Stimulated activated CD4-positive, alpha-beta T cell treated with anti-CD3 and anti-CD28 coated beads, Interleukin-1b, Interleukin-23, amount 100 ng/mL, for 4 hours (primary cell): ENCODE data around the gene PARP6.
"Not testable (repeated sequence)": the region's sequence is repeated elsewhere in the genome, so short reads cannot be mapped to it uniquely, and the experiment has no call there.

Experiments
- DNase-seq, 2 donors: peaks; one replicate each; pipeline ENCODE4 v3.0.0-alpha.2; 2020; ENCODE audit warnings: low read depth in 2 of 2

Gene PARP6

DNA sequence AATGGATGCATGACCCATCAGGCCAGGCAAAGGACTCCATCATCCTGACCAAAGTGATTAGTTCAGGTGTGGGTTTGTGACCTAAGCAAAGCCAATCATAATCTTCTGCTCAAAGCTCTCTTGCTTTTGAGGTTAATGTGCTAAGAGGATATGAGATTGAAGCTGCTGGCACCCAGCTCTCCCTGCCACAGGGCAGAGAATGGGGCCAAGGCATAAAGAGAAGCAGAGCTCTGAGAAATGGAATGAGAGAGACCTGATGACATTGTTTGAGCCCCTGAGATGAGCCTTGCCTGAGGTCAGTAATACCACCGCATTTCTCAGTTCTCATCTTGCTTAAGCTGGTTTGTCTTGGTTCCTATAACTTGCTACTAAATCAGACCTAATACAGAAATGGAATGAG is 6.4 kb upstream of the PARP6 start:
- no peak for DNase-seq

DNA sequence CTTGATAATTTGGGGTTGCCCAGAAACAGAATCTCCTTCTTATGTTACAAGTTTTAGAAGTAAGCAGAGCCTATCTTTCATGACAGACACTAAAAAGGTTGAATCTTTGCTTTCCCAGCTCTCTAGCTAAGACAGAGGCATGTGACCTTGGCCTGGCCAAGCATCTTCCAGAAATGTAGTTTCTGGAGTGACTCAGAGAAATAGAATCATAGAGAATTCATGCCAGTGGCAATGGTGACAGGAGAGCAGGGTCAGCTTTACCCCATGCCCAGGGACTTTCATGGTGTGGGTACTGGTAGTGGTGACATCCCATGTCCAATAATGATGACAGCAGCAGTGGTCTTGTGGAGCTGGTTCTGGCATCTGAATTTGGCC is 4.0 kb upstream of the PARP6 start:
- DNase-seq, result no peak

DNA sequence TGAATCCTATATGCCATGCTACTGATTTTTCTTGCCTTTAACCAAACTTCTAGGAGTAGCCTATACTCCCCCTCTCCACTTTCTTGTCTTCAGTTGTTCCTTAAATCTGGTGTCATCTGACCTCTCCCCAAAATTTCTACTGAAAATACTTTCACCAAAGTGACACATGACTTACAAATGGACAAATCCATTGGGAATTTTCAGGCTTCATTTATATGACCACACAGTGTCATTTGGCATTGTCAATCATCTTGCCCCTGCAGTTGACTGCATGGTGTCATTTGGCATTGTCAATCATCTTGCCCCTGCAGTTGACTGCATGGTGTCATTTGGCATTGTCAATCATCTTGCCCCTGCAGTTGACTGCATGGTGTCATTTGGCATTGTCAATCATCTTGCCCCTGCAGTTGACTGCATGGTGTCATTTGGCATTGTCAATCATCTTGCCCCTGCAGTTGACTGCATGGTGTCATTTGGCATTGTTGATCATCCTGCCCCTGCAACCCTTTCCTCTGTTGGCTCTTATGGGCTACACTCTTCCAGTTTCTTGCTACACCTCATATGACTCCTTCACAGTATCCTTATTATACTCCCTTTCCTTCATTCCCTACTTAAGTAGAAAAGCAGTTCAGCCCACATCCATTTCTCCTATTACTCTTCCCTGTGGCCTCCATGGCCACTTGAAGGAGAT is 3.4 kb upstream of the PARP6 start:
- DNase-seq, result not testable (repeated sequence)

DNA sequence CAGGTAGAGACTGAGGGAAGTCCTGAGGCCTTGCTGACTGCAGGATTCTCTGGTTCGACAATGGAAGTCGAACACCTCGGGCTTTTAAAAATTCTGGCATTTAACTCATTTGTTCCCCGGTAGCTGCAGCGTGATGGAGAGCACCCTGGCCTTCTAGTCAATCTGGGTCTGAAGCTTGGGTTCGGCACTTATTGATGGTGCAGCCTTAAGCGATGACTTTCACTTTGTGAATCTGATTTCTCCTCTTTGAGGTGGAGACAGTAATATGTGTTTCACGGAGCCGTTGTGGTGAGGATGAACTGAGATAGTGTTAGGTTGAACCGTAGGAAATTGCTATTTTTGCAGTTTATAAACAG is 621 bp upstream of the PARP6 start:
- no peak for DNase-seq

DNA sequence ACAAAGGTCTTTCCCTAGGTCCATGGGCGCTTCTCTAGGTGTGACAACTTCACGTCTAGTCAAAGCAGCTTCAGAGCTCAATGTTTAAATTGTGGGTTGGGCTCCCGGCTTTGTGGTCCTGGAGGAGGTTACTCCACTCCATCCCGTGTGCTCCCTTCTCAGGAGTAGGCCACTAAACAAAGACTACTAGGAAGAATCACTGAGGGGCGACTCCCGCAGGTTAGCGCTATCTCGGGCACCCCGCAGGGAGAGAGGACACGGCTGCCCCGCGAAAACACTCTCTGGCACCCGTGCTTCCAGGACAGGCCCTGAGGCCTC is 500 bp downstream of the PARP6 start:
- no peak for DNase-seq

DNA sequence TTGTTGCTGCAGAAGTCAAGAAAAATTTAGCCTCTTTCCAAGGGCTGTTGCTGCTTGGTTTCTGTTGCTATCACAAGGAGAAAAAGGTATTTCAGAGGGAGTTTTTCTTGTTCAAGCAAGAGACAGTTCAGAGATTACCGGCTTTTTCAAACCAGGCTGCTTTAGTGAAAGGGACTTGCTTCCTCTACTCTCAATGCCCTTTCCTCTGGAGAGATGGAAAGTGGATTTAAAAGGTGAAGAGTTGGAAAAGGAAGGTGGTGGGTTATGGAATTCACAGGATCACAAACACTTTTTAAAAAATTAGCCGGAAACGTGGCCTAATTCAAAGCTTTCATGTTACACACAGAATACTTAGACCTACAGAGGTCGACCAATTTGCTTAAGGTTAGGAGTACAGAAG is 1.1 kb downstream of the PARP6 start:
- no peak for DNase-seq

DNA sequence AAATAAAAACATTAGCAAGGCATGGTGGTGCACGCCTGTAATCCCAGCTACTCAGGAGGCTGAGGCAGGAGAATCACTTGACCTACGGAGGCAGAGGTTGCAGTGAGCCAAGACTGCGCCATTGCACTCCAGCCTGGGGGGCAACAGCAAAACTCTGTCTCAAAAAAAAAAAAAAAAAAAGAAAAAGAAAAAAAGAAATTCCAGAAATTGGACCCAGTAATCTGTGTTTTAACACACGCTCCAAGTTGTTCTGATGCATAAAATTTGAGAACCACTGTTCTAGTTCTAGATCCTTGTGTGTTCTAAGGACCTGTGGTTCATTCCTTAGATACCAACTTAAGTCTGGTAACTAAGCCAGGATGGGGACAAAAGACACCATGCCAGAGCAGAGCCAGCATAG is 2.6 kb downstream of the PARP6 start:
- no peak for DNase-seq

DNA sequence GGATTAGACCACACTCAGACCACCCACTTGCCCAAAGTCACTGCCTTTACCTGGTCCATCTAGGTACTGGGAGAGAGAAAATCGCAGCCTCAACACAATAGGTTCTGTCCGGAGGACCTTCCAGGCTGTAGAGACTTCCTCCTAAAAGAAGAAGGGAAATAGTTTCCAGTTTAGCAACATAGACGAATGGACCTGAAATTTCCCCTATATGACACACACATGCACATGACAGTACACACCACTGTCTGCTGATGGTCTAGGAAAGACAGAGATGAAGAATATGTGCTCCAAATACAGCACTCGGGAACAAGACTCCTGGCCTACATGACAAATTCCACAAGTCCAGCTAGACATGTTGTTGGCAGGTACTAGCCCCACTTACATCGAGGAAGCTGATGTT is 7.3 kb downstream of the PARP6 start:
- no peak for DNase-seq

DNA sequence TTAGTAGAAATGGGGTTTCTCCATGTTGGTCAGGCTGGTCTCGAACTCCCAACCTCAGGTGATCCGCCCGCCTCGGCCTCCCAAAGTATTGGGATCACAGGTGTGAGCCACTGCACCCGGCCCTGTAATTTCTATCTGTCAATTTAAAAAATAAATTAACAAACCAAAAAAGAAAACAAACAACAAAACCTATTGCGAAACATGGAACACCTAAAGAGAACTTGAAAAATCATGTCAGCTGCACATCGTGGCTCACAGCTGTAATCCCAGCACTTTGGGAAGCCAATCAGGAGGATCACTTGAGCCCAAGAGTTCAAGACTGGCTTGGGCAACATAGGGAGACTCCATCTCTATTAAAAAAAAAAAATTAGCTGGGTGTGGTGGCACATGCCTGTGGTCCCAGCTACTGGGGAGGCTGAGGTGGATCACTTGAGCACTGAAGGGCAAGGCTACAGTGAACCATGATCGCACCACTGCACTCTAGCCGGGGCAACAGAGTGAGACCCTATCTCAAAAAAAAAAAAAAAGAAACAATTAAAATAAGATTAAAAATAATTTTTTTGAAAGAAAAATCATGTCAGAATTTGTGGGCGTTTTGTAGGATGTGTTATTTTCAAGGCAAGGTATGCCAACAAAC is 19.6 kb downstream of the PARP6 start:
- no peak for DNase-seq

DNA sequence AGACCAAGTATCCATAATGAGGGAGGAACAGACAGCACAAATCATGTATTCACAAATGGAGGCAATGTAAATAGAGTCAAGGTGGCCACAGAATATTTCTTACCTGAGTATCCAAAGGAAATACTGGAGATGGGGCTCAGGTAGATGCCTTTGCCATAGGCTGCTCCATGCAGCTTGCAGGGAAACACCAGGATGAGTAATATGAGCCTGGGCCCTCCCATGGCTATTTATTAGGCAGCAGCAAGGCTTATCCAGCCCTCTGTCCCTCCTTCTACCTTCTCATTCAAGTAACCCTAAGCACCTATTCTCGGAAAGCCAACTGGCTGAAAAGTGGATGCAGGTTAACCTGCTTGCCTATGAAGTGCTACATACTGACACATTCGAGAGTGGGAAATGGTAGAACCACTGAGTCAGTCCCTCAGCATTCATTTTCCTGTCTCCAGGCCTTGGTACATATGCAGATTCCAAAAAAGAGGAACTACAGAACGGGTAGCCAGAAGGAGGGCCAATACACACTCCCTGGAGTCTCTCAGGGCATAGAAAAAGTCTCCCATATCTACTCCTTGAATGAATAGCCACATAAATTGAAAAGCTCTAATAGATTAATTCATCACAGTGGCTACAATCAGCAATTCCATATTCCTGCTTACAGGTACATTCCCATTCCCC is 23.1 kb downstream of the PARP6 start:
- no peak for DNase-seq

DNA sequence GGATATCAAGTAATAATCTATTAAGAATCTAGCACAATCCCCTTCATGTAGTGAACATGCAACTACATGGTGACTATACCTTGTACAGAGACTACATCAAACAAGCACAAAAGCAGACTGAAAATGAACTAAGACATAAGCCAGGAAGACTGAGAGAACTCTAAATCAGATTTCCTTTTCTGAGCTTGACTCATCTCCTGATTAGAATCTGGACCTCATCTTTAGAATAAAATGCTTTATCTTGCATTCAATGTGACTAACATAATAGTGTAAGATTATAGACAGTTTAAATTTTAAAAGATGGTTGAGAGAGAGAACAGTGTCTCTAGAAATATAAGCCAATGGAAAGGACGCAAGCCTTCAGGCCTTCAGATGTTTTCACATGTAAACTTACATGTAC is 23.8 kb downstream of the PARP6 start:
- DNase-seq, result no peak

DNA sequence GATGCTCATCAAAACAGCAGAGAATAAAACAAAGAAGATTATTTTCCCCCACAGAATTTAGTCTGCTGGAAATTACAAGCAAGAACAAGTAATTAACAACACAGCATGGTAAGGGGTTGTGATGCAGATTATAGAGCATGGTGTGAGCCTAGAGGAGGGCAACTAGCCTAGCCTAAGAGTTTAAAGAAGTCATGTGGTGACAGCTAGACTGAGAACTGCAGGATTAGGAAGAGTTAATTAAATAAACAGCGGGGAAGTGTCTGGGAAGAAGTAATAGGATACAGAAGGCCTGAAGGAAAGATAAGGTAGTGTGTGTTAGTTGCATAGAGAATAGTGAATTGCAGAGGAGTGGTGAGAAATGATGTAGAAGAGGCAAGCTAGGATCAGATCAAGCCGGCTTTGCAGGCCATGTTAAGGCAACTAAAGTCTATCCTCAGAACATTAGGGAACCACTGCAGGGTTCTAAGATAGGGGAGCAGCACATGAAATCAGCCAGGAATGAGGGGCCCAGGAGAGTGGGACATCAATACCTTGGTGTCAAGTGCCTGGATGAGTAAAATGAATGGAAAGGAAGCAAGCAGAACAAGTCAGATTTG is 29.5 kb downstream of the PARP6 start:
- no peak for DNase-seq

DNA sequence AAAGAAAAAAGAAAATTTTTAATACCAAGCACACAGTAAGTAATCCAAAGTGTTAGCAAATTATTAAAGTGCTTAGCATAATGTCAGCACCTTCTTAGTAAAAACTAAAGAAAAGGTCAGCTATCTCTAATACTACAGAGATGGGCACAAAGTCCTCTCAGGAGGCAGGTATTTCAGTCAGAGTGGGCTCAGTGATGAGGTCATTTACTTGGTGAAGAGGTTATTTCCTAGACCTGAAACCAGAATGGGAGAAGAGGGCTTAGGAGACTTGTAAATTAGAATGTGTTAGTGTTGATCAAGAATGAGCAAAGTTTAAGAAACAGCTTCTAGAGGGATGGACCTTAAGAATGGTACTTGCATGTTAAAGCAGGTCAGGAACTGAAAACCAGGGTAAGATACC is 32.7 kb downstream of the PARP6 start:
- DNase-seq, result no peak

DNA sequence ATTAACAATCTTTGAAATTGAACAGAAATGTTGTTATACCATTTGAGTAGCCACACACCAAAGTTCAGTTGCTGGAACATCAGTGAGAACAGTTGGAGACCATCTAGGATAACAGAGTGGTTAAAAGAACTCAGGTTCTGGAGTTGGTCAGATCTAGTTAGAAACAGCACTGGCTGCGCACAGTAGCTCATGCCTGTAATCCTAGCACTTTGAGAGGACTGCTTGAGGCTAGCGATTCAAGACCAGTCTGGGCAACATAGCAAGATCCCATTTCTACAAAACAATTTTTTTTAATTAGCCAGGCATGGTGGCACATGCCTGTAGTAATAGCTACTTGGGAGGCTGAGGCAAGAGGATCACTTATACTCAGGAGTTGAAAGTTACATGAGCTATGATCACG is 33.8 kb downstream of the PARP6 start:
- no peak for DNase-seq

DNA sequence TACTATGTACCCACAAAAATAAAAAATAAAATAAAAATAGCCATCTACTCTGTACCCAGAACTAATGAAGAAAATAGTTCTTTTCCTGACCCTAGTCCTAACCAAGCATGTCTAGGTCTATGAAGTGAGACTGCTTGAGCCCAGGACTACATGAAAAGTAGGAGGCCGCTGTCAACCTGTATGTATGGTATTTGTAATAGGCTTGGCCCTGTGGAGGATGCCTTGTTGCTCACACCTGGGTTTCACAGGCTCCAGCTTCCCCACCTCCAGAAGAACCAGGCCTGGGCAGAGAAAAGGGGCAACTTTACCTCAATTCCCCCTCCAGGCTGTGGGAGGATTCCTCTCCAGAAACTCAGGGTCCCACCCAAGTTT is 34.5 kb downstream of the PARP6 start:
- DNase-seq, result no peak

DNA sequence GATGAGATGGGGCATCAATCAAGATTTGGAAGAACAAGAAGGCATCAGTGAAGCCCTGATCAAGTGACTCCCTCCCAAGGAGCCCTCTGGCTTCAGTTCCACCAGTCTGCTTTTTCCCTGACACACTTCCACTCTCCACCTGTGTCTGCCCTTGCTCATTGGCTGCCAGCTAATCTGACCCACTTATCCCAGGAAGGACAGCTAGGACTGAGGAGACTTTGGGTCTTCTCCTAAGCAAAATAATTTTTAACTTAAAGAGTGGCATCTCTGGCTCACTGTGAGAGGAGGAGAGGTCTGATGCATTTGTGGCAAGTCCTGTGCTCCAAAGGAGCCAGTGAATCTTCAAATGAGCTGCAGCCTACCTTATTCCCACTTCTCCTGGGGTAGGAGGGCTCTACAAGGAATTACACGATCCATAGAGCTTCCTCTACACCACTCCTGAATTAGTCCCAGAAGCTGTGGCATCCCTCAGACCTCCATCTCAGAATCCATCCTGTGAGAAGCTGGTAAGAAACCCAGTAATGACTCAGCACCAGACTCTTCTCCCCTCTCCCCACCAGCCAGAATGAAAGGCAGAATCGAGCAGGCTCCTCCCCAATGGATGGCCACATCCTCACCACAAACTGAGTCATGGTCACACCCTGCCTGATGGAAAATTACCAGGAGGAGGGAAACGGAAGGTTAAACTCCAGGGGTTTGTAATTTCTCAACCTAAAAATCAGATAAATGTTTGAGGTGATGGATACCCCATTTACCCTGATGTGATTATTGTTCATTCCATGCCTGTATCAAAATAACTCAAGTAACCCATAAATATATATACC is 35.1 kb downstream of the PARP6 start:
- peak; percentile 44 to 52 for DNase-seq

DNA sequence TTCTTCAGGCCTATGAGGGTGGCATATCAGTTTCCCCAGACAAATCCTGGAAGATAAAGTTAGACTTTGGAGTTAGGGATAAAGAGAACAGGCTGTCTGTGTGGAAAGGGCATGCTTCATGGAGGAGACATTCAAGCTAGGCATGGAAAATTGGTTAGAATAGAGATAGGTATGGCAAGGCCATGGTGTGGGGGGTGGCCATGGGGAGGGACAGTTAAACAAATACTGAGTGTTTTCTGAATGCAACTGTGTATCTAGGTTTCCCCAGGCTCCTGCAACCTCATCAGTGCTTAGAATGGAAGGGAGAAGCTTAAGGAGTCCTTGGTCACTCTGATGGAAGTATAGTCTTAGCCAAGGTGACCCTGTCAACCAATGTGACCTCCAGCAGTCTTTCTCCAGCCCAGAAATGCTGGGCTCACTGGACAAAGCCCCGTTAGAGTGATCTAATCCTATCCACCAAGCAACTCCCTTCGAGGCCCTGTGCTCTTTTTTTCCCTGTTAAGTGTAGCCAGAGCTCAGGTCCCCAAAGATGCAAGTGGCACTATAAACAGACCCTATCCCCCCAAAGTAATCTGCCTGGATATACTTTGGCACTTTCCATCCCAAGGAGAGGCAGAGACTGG is 35.9 kb downstream of the PARP6 start:
- no peak for DNase-seq

DNA sequence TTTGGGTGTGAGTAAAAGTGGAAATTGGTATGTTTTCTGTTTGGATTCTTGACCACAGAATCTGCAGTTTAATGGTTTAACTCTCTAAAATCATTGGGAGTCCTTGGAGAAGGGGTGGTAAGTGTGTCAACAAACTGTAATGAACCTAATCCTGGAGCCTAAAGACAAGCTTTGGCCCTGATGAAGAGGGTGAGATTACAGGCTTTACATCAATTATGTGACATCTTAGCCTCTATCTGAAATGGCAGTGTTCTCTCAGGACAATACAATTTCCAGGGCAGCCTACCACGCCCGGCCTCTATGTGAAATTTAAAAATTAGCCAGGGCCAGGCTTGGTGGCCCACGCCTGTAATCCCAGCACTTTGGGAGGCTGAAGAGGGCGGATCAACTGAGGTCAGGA is 37.1 kb downstream of the PARP6 start:
- no peak for DNase-seq

DNA sequence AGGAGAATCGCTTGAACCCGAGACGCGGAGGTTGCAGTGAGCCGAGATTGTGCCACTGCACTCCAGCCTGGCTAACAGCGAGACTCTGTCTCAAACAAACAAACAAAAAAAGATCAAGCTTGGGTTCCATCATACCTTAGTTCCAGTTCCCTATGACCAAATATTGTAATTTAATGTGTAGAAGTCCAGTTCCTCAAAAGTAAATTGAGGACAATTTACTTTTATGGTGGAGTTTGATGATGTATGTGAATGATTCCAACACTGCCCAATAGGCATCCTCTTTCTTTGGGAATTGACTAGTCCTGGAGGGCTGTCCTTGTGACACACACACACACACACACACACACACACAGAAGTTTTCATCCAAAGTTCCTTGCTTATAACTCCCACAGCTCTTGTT is 38.6 kb downstream of the PARP6 start:
- no peak for DNase-seq

DNA sequence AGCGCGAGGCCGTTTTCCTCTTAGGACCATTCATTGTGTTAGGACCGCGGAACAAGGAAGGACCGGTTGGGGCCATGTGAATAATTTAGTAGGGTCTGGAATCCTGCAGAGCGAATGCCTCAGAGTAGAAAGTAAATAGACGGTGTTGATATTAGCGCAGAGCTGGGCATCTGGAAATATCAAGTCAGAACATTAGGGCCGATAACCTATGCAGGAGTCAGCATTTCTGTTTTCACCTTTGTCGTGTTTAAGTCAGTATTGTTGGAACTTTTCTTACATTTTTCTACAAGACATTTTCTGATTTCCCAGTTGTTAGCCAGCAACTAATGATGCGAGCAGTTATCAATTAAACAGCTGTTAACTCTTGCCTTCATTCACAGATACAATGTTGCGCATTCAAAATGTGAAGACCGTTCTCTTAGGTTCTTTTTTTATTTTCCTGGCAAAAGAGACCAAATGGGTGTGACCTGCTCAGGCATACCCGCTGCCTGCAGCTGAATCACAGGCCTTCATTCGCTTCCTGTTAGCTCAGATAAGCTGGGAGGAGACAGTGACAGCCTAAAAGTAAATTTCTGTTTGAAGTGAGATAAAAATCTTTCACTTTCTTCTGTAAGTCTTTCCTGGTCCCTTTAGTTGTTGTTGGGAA is 40.4 kb downstream of the PARP6 start:
- peak in 1 of 2 donors; percentile 41 for DNase-seq

DNA sequence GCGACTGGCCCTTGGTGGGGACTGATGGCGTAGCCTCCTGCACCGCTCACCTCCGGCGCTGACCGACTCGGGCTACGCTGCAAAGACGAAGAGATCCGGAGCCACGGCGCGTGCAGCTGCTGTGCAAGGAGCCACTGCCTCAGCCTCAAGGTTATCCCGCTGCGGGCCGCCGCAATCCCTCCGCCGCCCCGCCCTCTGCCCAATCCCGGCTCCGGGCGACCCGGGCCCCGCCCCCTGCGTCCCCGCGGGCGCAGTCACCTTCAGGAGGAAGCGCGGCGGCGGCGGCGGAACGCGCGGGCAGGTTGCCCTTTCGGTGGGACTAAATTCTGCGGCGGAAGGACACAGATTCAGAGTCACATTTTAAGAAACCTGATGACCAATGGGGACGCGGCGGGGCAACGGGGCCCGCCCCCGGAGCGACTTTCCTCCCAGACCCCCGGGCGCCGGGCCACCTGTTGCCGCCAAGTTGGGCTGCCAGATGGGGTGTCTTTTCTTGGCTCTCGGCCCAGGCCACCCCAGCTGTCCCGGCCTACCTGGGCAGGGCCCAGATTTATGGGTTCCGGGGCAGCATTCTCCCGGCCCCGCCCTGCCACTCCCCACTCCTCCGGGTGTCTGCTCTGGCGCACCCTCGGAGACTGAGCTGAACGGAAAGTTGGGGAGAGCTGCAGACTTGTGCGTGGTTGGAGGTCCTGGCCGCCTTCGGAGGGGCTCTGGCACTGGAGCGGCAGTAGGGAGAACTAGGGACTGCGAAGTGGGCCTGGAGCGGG is 41.1 kb downstream of the PARP6 start, which contains the start of gene PKM:
TSS of gene PKM (minus strand) at position 125 of the 767 bp plus-strand sequence. CDS start 12,093 bp downstream, outside the sequence.
- peak; percentile 95 to 98 for DNase-seq
